ENCODE data around the gene LDLRAD3. TPM values are rescaled to one million over a fixed set of nuclear protein-coding genes. Genes with fewer than 3 reads are reported as not detected.

The LDLRAD3 gene
- total RNA-seq, 5 donors from 2014 or later (not counting 1 experiment from before 2014, with no cell fraction given): 0.18 to 0.22 TPM; not detected in 3

DNA sequence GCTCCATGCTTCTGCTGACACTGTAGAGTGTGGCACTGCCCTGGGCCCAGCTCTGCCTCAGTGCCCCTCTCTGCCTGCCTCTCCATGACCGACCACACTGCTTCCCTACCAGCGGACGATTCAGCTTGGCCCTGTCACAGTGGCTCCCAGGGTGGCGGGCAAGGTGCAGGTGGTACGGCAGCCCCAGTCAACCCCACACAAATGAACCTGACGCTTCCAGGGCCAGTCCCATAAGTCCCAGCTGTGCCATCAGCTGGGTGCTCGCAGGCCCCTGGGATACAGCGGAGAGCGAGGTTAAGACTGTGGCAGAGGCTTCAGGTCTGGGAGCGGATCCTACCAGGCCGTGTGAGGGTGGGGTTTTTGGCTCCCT is 134.8 kb downstream of the LDLRAD3 start:
- DNase-seq (no peak), ATAC-seq (replicated peaks in 1 of 4) (no peak)
- H3K27ac Mint-ChIP-seq: no peak overlapping the region
- H3K4me3 Mint-ChIP-seq: no peak overlapping the region
- Histone ChIP-seq H3K36me3 (ENCODE audit: control insufficient read depth in 2 of 2, extremely low read depth in 1 of 2, insufficient read depth in 1 of 2, low read length in 1 of 2) (no peaks in the 10 kb centered on the region), H3K27ac (ENCODE audit: low read length) (no peak overlapping the region), H3K27me3 (replicated peaks in 1 of 2; ENCODE audit: control insufficient read depth in 2 of 2, extremely low read depth in 1 of 2, insufficient read depth in 2 of 2, low read length in 1 of 2) (peaks cover 0 to 16% of the 10 kb centered on the region in 2 experiments), H3K4me3 (ENCODE audit: control insufficient read depth in 1 of 2, extremely low read depth in 1 of 2, low read length in 1 of 2) (no peak overlapping the region), H3K4me1 (ENCODE audit: control insufficient read depth in 1 of 2, extremely low read depth in 1 of 2, insufficient read depth in 2 of 2, low read length in 2 of 2) (no peaks in the 10 kb centered on the region), H3K9me3 (no peaks in the 10 kb centered on the region)
- no peaks in the 10 kb centered on the region for H3K4me1 Mint-ChIP-seq
- POLR2A ChIA-PET: no interaction called here
- 84% methylated on average over 10 of the region's 11 CpGs for WGBS (ENCODE audit: insufficient coverage)
- CTCF ChIA-PET: no interaction called here
- H3K27me3 Mint-ChIP-seq: peaks cover 8 to 12% of the 10 kb centered on the region in 2 donors
- H3K9me3 Mint-ChIP-seq: peaks cover 0 to 7% (median 4%) of the 10 kb centered on the region in 3 donors
- H3K36me3 Mint-ChIP-seq: no peaks in the 10 kb centered on the region

DNA sequence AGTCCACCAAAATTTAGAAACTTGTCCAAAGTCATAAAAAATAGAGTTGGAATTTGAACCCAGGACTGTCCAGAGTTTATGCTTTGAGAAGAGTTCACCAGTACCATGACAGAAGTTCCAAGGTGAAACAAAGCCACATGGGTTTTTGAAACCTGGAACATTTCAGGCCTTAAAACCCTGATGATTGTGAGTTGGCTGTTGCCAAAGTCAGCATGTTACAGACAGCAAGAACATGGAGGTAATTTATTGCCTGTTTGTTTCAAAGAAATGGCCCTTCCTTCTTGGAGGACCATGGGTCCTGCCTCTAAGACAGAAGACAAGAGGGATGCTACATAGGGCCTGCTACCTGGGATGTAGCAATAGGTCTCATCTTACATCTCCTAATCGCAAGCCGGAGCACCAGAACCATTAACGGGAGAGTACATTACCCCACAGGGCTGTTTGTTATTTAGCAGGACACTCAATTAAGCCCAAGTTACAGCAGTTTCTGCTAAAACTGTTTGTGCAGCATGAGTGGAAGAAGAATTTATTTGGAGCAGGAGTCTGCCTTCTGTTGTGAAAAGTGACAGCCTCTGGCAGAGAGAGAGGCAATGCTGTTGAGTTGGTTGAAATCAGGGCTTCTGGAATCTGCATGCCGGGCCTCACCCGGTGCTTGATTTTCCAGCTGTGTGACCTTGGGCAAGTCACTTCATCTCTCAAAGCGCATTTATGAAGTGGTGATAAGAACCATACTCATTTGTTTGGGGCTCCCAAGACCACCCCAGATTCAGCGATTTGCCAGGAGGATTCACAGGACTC is 136.2 kb downstream of the LDLRAD3 start:
- 98% methylated on average over 7 of the region's 7 CpGs for WGBS (ENCODE audit: insufficient coverage)
- ChIA-PET POLR2A (no interaction called here), CTCF (no interaction called here)
- Mint-ChIP-seq H3K27me3 (peaks cover 5 to 7% of the 10 kb centered on the region in 2 donors), H3K27ac (no peak overlapping the region), H3K36me3 (no peaks in the 10 kb centered on the region), H3K4me1 (no peaks in the 10 kb centered on the region), H3K4me3 (no peak overlapping the region), H3K9me3 (peaks cover 0 to 10% (median 10%) of the 10 kb centered on the region in 3 donors)
- no peaks in the 10 kb centered on the region for H3K9me3 ChIP-seq
- no peaks in the 10 kb centered on the region for H3K4me1 ChIP-seq (ENCODE audit: control insufficient read depth in 1 of 2, extremely low read depth in 1 of 2, insufficient read depth in 2 of 2, low read length in 2 of 2)
- H3K36me3 ChIP-seq (ENCODE audit: control insufficient read depth in 2 of 2, extremely low read depth in 1 of 2, insufficient read depth in 1 of 2, low read length in 1 of 2): no peaks in the 10 kb centered on the region
- peaks cover 0 to 20% of the 10 kb centered on the region in 2 experiments for H3K27me3 ChIP-seq (replicated peaks in 1 of 2; ENCODE audit: control insufficient read depth in 2 of 2, extremely low read depth in 1 of 2, insufficient read depth in 2 of 2, low read length in 1 of 2)
- ATAC-seq (replicated peaks in 1 of 4) (no peak), DNase-seq (no peak)
- no peak overlapping the region for H3K4me3 ChIP-seq (ENCODE audit: control insufficient read depth in 1 of 2, extremely low read depth in 1 of 2, low read length in 1 of 2)
- no peak overlapping the region for H3K27ac ChIP-seq (ENCODE audit: low read length)

DNA sequence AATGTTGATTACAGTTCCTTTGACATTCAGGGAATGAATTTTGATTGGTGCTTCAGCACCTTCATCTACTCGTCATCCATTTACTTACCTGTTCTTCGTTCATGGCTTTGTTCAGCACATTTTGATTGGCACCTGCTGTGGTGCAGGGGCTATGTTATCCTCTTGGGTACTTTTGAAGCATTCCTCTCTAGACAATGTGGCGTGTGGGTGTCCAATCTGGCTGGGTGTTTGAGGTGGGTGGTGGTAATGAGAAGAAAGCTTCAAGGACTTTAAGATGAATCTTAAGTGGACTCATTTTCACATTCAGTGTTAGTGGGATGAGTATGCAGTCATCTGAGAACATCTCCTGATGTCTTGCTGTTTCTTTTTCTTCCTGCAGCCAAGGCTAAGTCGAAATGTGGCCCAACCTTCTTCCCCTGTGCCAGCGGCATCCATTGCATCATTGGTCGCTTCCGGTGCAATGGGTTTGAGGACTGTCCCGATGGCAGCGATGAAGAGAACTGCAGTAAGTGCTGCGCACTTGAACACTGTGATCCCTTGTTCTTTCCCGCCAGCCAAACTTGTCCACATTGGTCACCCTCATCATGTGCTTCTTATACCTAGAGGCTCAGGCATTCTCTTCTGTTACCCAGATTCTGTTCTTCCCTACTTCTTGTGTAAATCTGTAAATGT is 137.5 kb downstream of the LDLRAD3 start:
- Histone ChIP-seq H3K36me3 (ENCODE audit: control insufficient read depth in 2 of 2, extremely low read depth in 1 of 2, insufficient read depth in 1 of 2, low read length in 1 of 2) (no peaks in the 10 kb centered on the region), H3K4me1 (ENCODE audit: control insufficient read depth in 1 of 2, extremely low read depth in 1 of 2, insufficient read depth in 2 of 2, low read length in 2 of 2) (no peaks in the 10 kb centered on the region), H3K9me3 (no peaks in the 10 kb centered on the region), H3K27me3 (replicated peaks in 1 of 2; ENCODE audit: control insufficient read depth in 2 of 2, extremely low read depth in 1 of 2, insufficient read depth in 2 of 2, low read length in 1 of 2) (peaks cover 0 to 20% of the 10 kb centered on the region in 2 experiments), H3K4me3 (ENCODE audit: control insufficient read depth in 1 of 2, extremely low read depth in 1 of 2, low read length in 1 of 2) (no peak overlapping the region), H3K27ac (ENCODE audit: low read length) (no peak overlapping the region)
- ATAC-seq (replicated peaks in 1 of 4) (no peak), DNase-seq (no peak)
- Mint-ChIP-seq H3K4me3 (no peak overlapping the region), H3K27ac (no peak overlapping the region), H3K27me3 (peaks cover 5 to 7% of the 10 kb centered on the region in 2 donors), H3K4me1 (no peaks in the 10 kb centered on the region), H3K9me3 (peaks cover 0 to 16% (median 13%) of the 10 kb centered on the region in 3 donors), H3K36me3 (no peaks in the 10 kb centered on the region)
- 82% methylated on average over 9 of the region's 11 CpGs for WGBS (ENCODE audit: insufficient coverage)
- ChIA-PET POLR2A (interaction anchor here in 1 of 2 donors (0.7 kb wide), 1 partner anchor 12 kb away, joined by 3 read pairs; no protein-coding TSS in a partner anchor), CTCF (no interaction called here)

DNA sequence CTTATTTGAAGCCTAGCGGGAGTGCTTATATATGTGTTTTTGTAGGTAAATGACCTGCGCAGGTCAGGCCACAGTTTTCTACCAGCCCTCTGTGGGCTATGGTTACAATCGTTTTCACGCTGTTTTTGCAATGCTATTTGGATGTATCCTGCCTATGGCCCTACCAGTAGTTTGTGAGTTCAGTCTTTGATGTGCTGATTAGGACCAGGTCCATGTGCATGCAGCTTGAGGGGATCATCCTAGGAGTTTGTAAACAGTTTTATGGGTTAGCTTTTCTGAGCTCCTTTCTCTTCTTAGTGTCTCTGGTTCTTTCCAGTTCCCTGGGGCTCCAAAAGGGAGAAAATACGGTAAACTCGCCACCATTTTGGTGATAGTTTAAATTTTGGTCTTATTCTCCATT is 142.5 kb downstream of the LDLRAD3 start:
- H3K9me3 ChIP-seq: no peaks in the 10 kb centered on the region
- H3K27ac ChIP-seq (ENCODE audit: low read length): no peak overlapping the region

DNA sequence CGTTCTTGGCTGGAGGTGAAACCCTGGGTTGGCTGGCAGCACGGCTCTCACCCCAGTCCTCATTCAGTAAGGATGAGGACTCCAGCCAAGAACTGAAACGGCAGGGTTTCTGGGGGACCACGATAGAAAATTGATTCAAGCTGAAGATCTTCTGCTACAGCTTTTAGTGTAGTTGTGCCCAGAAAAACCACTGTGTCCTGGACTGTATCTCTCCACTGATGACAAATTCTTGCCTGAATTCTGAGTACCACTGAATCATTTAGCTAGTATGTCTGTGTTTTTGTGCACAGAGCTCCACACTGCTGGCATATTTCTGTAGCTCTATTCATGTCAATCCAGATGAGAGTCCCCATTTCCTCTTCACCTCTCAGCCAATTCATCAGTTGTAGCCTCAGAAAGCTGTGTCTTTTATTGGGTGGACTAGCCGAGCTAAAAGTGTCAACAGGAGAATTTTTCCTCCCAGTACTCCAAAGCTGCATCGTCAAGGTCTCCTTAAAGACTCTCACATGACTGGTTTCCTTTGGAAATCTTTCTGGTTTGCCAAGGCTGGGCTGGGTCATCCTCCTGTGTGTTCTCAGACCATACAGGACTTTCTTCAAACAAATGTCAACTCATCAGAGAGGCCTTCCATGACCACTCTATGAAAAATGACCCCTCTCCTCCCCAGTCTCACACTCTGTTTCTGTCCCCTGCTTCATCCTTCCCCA is 144.6 kb downstream of the LDLRAD3 start:
- ATAC-seq (replicated peaks in 1 of 4) (no peak), DNase-seq (no peak)
- H3K9me3 Mint-ChIP-seq: peaks cover 0 to 10% (median 9%) of the 10 kb centered on the region in 3 donors
- Histone ChIP-seq H3K27me3 (replicated peaks in 1 of 2; ENCODE audit: control insufficient read depth in 2 of 2, extremely low read depth in 1 of 2, insufficient read depth in 2 of 2, low read length in 1 of 2) (peaks cover 0 to 14% of the 10 kb centered on the region in 2 experiments), H3K36me3 (ENCODE audit: control insufficient read depth in 2 of 2, extremely low read depth in 1 of 2, insufficient read depth in 1 of 2, low read length in 1 of 2) (no peaks in the 10 kb centered on the region), H3K4me3 (ENCODE audit: control insufficient read depth in 1 of 2, extremely low read depth in 1 of 2, low read length in 1 of 2) (no peak overlapping the region), H3K4me1 (ENCODE audit: control insufficient read depth in 1 of 2, extremely low read depth in 1 of 2, insufficient read depth in 2 of 2, low read length in 2 of 2) (no peaks in the 10 kb centered on the region), H3K27ac (ENCODE audit: low read length) (no peak overlapping the region), H3K9me3 (no peaks in the 10 kb centered on the region)
- WGBS (ENCODE audit: insufficient coverage): 87% methylated on average over 6 of the region's 6 CpGs
- ChIA-PET POLR2A (no interaction called here), CTCF (interaction anchor here in 1 of 2 donors (1.0 kb wide), 1 partner anchor 43 kb away, joined by 4 read pairs; no protein-coding TSS in a partner anchor)
- H3K36me3 Mint-ChIP-seq: no peaks in the 10 kb centered on the region
- H3K4me1 Mint-ChIP-seq: no peaks in the 10 kb centered on the region
- H3K27me3 Mint-ChIP-seq: peaks cover 20 to 22% of the 10 kb centered on the region in 2 donors
- no peak overlapping the region for H3K4me3 Mint-ChIP-seq
- no peak overlapping the region for H3K27ac Mint-ChIP-seq

More for the DNA sequence above, 142.5 kb downstream of the LDLRAD3 start:
- H3K4me3 Mint-ChIP-seq: no peak overlapping the region
- no peaks in the 10 kb centered on the region for H3K4me1 Mint-ChIP-seq
- peaks cover 9 to 14% of the 10 kb centered on the region in 2 donors for H3K27me3 Mint-ChIP-seq
- H3K9me3 Mint-ChIP-seq: peaks cover 0 to 16% (median 13%) of the 10 kb centered on the region in 3 donors
- Histone ChIP-seq H3K4me1 (ENCODE audit: control insufficient read depth in 1 of 2, extremely low read depth in 1 of 2, insufficient read depth in 2 of 2, low read length in 2 of 2) (no peaks in the 10 kb centered on the region), H3K4me3 (ENCODE audit: control insufficient read depth in 1 of 2, extremely low read depth in 1 of 2, low read length in 1 of 2) (no peak overlapping the region), H3K27me3 (replicated peaks in 1 of 2; ENCODE audit: control insufficient read depth in 2 of 2, extremely low read depth in 1 of 2, insufficient read depth in 2 of 2, low read length in 1 of 2) (peaks cover 0 to 14% of the 10 kb centered on the region in 2 experiments), H3K36me3 (ENCODE audit: control insufficient read depth in 2 of 2, extremely low read depth in 1 of 2, insufficient read depth in 1 of 2, low read length in 1 of 2) (no peaks in the 10 kb centered on the region)
- no peaks in the 10 kb centered on the region for H3K36me3 Mint-ChIP-seq
- ChIA-PET POLR2A (no interaction called here), CTCF (no interaction called here)
- ATAC-seq (replicated peaks in 1 of 4) (no peak), DNase-seq (no peak)
- 100% methylated on average over 3 of the region's 6 CpGs for WGBS (ENCODE audit: insufficient coverage)
- H3K27ac Mint-ChIP-seq: no peak overlapping the region

DNA sequence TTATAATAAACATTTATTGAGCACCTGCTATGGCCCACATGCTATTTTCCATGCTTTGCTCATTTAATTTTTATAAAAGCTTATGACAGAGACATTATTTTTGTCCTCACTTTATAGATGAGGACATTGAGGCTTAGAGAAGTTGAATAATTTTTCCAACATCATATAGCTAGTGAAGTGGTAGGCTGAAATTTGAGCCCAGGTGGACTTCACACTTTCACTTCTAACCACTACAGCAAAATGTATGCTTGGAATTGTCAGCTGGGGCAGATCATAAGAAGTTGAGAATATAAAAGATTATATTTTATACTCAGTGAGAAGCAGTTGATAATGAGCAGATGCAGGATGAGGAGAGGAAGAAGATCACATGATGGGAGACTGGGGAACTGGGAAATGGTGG is 146.1 kb downstream of the LDLRAD3 start:
- no peak overlapping the region for H3K4me3 ChIP-seq (ENCODE audit: control insufficient read depth in 1 of 2, extremely low read depth in 1 of 2, low read length in 1 of 2)
- H3K4me1 Mint-ChIP-seq: no peaks in the 10 kb centered on the region
- H3K4me3 Mint-ChIP-seq: no peak overlapping the region
- H3K27ac ChIP-seq (ENCODE audit: low read length): no peak overlapping the region
- no peaks in the 10 kb centered on the region for H3K4me1 ChIP-seq (ENCODE audit: control insufficient read depth in 1 of 2, extremely low read depth in 1 of 2, insufficient read depth in 2 of 2, low read length in 2 of 2)
- H3K9me3 Mint-ChIP-seq: peaks cover 0 to 8% (median 5%) of the 10 kb centered on the region in 3 donors
- no peaks in the 10 kb centered on the region for H3K36me3 Mint-ChIP-seq
- ChIA-PET CTCF (no interaction called here), POLR2A (no interaction called here)
- peaks cover 0 to 16% of the 10 kb centered on the region in 2 experiments for H3K27me3 ChIP-seq (replicated peaks in 1 of 2; ENCODE audit: control insufficient read depth in 2 of 2, extremely low read depth in 1 of 2, insufficient read depth in 2 of 2, low read length in 1 of 2)
- H3K27me3 Mint-ChIP-seq: peaks cover 25 to 30% of the 10 kb centered on the region in 2 donors
- no peaks in the 10 kb centered on the region for H3K36me3 ChIP-seq (ENCODE audit: control insufficient read depth in 2 of 2, extremely low read depth in 1 of 2, insufficient read depth in 1 of 2, low read length in 1 of 2)
- H3K27ac Mint-ChIP-seq: no peak overlapping the region
- no peaks in the 10 kb centered on the region for H3K9me3 ChIP-seq
- DNase-seq (no peak), ATAC-seq (replicated peaks in 1 of 4) (no peak)

Data from T-cell (primary cell).